Bronchial epithelial cell (primary cell): ENCODE results near the gene MFAP3. TPM values are rescaled to one million over a fixed set of nuclear protein-coding genes. Genes with fewer than 3 reads are reported as not detected.

ENCODE experiments used
- DNase-seq: peaks from one replicate; pipeline ENCODE4 v3.0.0-alpha.2; 2010; ENCODE audit warnings: low read depth
- FAIRE-seq: peaks from 2 replicates; lab custom pipeline; 2011; peaks lifted over from hg19 to GRCh38; lab: Jason Lieb, UNC
- H3K27me3 ChIP-seq: 2 replicates; pipeline ENCODE4 v1.5.1; 2011; ENCODE audit warnings: low read length; ENCODE audit not compliant: control insufficient read depth, insufficient read depth
- H3K36me3 ChIP-seq: 2 replicates; pipeline ENCODE4 v1.5.1; 2011; ENCODE audit warnings: low read length; ENCODE audit not compliant: control insufficient read depth, insufficient read depth
- H3K4me3 ChIP-seq: 2 replicates; pipeline ENCODE4 v1.5.1; 2011; ENCODE audit warnings: mild to moderate bottlenecking, low read depth, low read length, control low read depth
- total RNA-seq: library from RNA; depleted of rRNA; stranded (reverse); fragments of >200 nt; gene quantifications from 2 replicates; pipeline ENCODE4 v1.2.1, GENCODE V29; 2014
- TF ChIP-seq, protein P1 (sequence below): IDR thresholded peaks from 2 replicates; pipeline ENCODE4 v1.5.1; 2011; ENCODE audit warnings: mild to moderate bottlenecking, moderate library complexity, low read length, control low read depth, inconsistent platforms; ENCODE audit not compliant: insufficient read depth, severe bottlenecking

MFAP3 gene
- total RNA-seq, 1 donor from 2014 or later, result 57.1 TPM

DNA sequence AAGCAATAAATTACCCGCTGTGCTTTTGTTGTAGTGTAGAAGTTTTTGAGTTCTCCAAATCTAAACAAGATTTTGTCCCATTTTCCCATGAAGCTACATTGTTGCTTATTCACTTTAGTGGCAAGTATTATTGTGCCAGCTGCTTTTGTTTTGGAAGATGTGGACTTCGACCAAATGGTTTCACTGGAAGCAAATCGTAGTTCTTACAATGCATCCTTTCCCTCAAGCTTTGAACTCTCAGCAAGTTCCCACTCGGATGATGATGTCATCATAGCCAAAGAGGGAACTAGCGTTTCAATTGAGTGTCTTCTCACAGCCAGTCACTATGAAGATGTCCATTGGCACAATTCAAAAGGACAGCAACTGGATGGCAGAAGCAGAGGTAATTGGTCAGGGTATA lies 10.9 kb downstream of the MFAP3 start:
- Histone ChIP-seq H3K27me3 (no peaks in the 10 kb centered on the region), H3K4me3 (no peak overlapping the region), H3K36me3 (peaks cover 3% of the 10 kb centered on the region)
- peak; percentile 28 for FAIRE-seq
- DNase-seq, result no peak
- TF ChIP-seq, protein P1, sequence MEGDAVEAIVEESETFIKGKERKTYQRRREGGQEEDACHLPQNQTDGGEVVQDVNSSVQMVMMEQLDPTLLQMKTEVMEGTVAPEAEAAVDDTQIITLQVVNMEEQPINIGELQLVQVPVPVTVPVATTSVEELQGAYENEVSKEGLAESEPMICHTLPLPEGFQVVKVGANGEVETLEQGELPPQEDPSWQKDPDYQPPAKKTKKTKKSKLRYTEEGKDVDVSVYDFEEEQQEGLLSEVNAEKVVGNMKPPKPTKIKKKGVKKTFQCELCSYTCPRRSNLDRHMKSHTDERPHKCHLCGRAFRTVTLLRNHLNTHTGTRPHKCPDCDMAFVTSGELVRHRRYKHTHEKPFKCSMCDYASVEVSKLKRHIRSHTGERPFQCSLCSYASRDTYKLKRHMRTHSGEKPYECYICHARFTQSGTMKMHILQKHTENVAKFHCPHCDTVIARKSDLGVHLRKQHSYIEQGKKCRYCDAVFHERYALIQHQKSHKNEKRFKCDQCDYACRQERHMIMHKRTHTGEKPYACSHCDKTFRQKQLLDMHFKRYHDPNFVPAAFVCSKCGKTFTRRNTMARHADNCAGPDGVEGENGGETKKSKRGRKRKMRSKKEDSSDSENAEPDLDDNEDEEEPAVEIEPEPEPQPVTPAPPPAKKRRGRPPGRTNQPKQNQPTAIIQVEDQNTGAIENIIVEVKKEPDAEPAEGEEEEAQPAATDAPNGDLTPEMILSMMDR, result no peak

DNA sequence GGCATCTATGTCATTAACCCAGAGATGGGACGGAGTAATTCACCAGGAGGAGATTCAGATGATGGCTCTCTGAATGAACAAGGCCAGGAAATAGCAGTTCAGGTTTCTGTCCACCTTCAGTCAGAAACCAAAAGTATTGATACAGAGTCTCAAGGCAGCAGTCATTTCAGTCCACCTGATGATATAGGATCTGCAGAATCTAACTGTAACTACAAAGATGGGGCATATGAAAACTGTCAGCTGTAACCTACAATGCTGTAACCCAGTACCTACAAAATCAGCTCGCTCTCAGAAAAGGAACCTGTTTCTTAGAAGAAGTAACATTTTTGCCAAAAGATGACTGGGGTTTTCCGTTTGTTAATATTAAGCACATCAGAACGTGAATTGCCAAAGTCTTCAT lies 14.7 kb downstream of the MFAP3 start:
- TF ChIP-seq, protein P1, result no peak
- FAIRE-seq (no peak), DNase-seq (no peak)
- Histone ChIP-seq H3K4me3 (no peak overlapping the region), H3K36me3 (peaks cover 1% of the 10 kb centered on the region), H3K27me3 (no peaks in the 10 kb centered on the region)

DNA sequence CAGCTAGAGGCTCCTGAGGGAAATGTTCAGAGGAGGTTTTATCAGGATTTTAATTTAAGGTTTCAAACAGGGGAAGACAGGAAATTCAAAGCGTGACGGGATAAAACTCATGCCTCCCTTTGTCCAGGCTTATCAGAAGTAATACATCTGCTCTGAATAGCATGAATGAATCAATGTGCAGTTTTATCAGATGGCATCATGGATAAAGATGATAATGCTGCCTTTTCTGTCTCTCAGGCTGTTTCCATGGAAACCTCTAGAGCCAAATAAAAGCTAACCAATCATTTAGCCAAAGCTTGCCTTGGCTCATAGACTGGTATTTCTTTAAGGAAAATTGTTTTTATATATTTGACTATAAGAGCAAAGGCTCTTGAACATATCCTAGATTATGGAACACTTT lies 16.4 kb downstream of the MFAP3 start:
- TF ChIP-seq, protein P1, result no peak
- H3K27me3 ChIP-seq, result no peaks in the 10 kb centered on the region
- DNase-seq (no peak), FAIRE-seq (no peak)
- H3K4me3 ChIP-seq, result no peak overlapping the region
- H3K36me3 ChIP-seq, result no peaks in the 10 kb centered on the region

DNA sequence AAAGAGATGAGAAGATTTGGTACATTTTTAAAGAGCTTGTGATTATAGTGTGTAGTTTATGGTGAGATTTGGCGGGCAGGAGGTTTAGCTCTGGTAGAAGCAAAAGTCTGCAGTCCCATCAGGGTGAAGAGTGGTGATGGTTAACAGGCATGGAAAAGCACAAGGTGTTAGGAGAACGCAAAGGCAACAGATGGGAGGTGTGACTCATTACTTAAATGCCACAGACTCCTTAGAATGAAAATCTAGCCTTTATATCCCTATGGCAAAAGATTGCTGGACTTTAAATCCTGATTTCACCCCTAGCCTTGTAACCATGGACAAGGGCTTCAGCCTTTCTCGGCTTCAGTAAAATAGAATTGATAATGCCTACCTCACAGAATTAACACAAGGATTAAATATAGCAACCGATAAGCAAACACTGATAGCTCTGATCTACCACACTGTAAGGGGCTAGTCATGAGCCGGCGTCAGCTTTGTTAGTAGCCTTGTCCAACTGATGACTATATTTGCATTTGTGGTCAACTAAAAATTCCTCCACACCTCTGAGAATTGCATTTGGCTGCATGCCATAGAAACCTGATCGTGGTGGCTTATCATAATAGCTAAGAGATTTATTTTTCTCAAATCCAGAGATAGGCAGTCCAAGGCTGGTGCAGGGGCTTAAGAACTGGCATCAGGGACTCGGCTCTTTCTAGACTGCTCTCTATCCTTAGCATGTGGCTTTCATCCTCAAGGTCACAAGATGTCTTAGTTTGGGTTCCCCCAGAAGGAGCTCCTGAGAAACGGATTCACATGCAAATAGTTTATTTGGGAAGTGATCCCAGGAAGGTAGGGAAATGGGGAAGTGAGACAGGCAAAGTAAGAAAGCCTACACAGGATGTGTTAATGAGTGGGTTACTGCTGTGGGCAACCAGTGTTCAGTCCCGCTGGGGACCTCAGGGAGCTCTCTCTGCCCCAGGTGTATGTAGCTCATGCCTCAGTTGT lies 19.6 kb downstream of the MFAP3 start:
- no peak for FAIRE-seq
- Histone ChIP-seq H3K4me3 (no peak overlapping the region), H3K36me3 (no peaks in the 10 kb centered on the region), H3K27me3 (no peaks in the 10 kb centered on the region)
- peak; percentile 77 for DNase-seq
- TF ChIP-seq, protein P1, result no peak

DNA sequence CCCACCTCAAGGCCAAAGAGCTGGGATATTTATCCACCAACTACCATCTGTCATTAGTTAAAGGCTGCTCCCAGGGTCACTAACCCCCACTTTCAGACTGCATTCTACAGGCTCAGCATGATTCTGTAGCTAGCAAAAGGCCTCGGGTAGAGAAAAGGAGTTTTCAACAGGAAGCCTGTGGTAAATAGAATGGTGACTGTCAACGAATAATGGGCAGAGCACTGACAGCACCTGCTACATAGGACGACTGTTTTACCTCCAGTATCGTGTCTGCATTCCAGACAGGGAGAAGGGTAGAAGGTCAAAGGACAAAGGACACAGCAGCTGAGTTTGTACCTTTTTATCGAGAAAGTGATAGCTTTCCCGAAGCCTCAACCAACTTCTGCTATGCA lies 20.3 kb downstream of the MFAP3 start:
- no peak for DNase-seq
- H3K36me3 ChIP-seq, result no peaks in the 10 kb centered on the region
- TF ChIP-seq, protein P1, result no peak
- H3K4me3 ChIP-seq, result no peak overlapping the region
- no peak for FAIRE-seq
- H3K27me3 ChIP-seq, result no peaks in the 10 kb centered on the region
